GM23338 (cell line): ENCODE data around the gene IRF5. TPM values are rescaled to one million over a fixed set of nuclear protein-coding genes. Genes with fewer than 3 reads are reported as not detected.
A peak's percentile ranks its signal among the peaks of the same experiment; 100 is the strongest.

Experiments used
- ATAC-seq: fragments of 200-7000 bp; cut with Tn5 transposase; 3 replicates; pipeline ENCODE4 v1.9.1; 2020
- DNase-seq: peaks from one replicate; pipeline ENCODE4 v3.0.0-alpha.2; 2015; ENCODE audit warnings: low spot score
- H2AFZ ChIP-seq: fragments of 200-600 bp; sonication (generic); 2 replicates; pipeline ENCODE4 v1.8.0; 2016; ENCODE audit warnings: antibody characterized with exemption, mild to moderate bottlenecking, moderate library complexity
- H3F3A ChIP-seq: fragments of 200-600 bp; sonication (generic); replicated peaks from 2 replicates; pipeline ENCODE4 v1.8.0; 2017; ENCODE audit warnings: antibody characterized with exemption, mixed run types, low read depth
- H3K27ac ChIP-seq: fragments of 200-600 bp; sonication (generic); 2 replicates; pipeline ENCODE4 v1.6.1; 2016; ENCODE audit warnings: low read depth
- H3K27me3 ChIP-seq: fragments of 200-600 bp; sonication (generic); 2 replicates; pipeline ENCODE4 v1.8.0; 2016; ENCODE audit warnings: mild to moderate bottlenecking, mixed run types, moderate library complexity; ENCODE audit not compliant: insufficient read depth
- H3K36me3 ChIP-seq: fragments of 200-600 bp; sonication (generic); 2 replicates; pipeline ENCODE4 v1.8.0; 2016; ENCODE audit warnings: mild to moderate bottlenecking; ENCODE audit not compliant: insufficient read depth
- H3K4me1 ChIP-seq: fragments of 200-600 bp; sonication (generic); 2 replicates; pipeline ENCODE4 v1.8.0; 2016; ENCODE audit warnings: mild to moderate bottlenecking, moderate library complexity; ENCODE audit not compliant: insufficient read depth
- H3K4me2 ChIP-seq: fragments of 200-600 bp; sonication (generic); 2 replicates; pipeline ENCODE4 v1.7.1; 2017; ENCODE audit warnings: mixed run types
- H3K4me3 ChIP-seq: fragments of 200-600 bp; sonication (generic); 2 replicates; pipeline ENCODE4 v1.6.1; 2016; ENCODE audit warnings: mixed run types
- H3K79me2 ChIP-seq: fragments of 200-600 bp; sonication (generic); replicated peaks from 2 replicates; pipeline ENCODE4 v1.8.0; 2017; ENCODE audit warnings: mild to moderate bottlenecking; ENCODE audit not compliant: insufficient read depth
- H3K9me2 ChIP-seq: fragments of 200-600 bp; sonication (generic); 2 replicates; pipeline ENCODE4 v1.8.0; 2017; ENCODE audit not compliant: insufficient read depth
- H4K20me1 ChIP-seq: fragments of 200-600 bp; sonication (generic); replicated peaks from 2 replicates; pipeline ENCODE4 v1.8.0; 2017; ENCODE audit warnings: mild to moderate bottlenecking; ENCODE audit not compliant: insufficient read depth
- H3K27ac Mint-ChIP-seq: 2 replicates; pipeline ENCODE4 v1.8.0; 2020; ENCODE audit warnings: inconsistent platforms, mild to moderate bottlenecking, moderate library complexity, mixed read lengths
- H3K27me3 Mint-ChIP-seq: 3 replicates; pipeline ENCODE4 v1.8.0; 2022; ENCODE audit warnings: low read depth, mild to moderate bottlenecking, moderate library complexity, mixed read lengths, inconsistent platforms; ENCODE audit not compliant: insufficient read depth, poor library complexity
- H3K36me3 Mint-ChIP-seq: 3 replicates; pipeline ENCODE4 v1.8.0; 2021; ENCODE audit warnings: low read depth, mild to moderate bottlenecking, inconsistent platforms, moderate library complexity, mixed read lengths
- H3K4me1 Mint-ChIP-seq: 3 replicates; pipeline ENCODE4 v1.8.0; 2020; ENCODE audit warnings: mild to moderate bottlenecking, inconsistent platforms, mixed read lengths
- H3K4me3 Mint-ChIP-seq: 3 replicates; pipeline ENCODE4 v1.8.0; 2021; ENCODE audit warnings: moderate library complexity, mild to moderate bottlenecking, inconsistent platforms, mixed read lengths
- H3K9me3 Mint-ChIP-seq: 3 replicates; pipeline ENCODE4 v1.8.0; 2020; ENCODE audit warnings: moderate library complexity, mild to moderate bottlenecking, inconsistent platforms, mixed read lengths
- CREB1 ChIP-seq: fragments of 250-450 bp; sonication (Bioruptor Pico); IDR thresholded peaks from 2 replicates; pipeline ENCODE4 v1.5.0; 2020; ENCODE audit warnings: low read depth, mild to moderate bottlenecking, moderate library complexity
- EZH2phosphoT487 ChIP-seq: fragments of 200-600 bp; sonication (generic); IDR thresholded peaks from one replicate; pipeline ENCODE4 v1.8.1; 2018; ENCODE audit warnings: antibody characterized with exemption; ENCODE audit not compliant: unreplicated experiment
- STAT1 ChIP-seq: IDR thresholded peaks from one replicate; pipeline ENCODE4 v1.6.1; 2016; ENCODE audit warnings: antibody characterized with exemption; ENCODE audit not compliant: unreplicated experiment
- ZNF114 ChIP-seq: fragments of 250-450 bp; sonication (Bioruptor Pico); IDR thresholded peaks from 2 replicates; pipeline ENCODE4 v1.5.0; 2020; ENCODE audit warnings: mild to moderate bottlenecking, moderate library complexity
- ZNF331 ChIP-seq: fragments of 250-450 bp; sonication (Bioruptor Pico); IDR thresholded peaks from 2 replicates; pipeline ENCODE4 v1.5.0; 2020; ENCODE audit warnings: low read depth, mild to moderate bottlenecking, moderate library complexity
- polyA plus RNA-seq: library from polyadenylated mRNA; unstranded; fragments of >200 nt; fragmentation: Nextera tagmentation; extraction: Ambion mirVana; gene quantifications from 2 replicates; pipeline ENCODE4 v1.2.1, GENCODE V29; 2016
- total RNA-seq: library from RNA; depleted of rRNA; stranded (reverse); fragments of >200 nt; shearing (Covaris generic); gene quantifications from 2 replicates; pipeline ENCODE4 v1.2.3, GENCODE V29; 2014
- TF ChIP-seq, protein P1 (sequence below), 2 experiments: fragments of 200-600 bp in 1 of 2; sonication (generic) in 1 of 2; conservative IDR thresholded peaks; 2 replicates each; pipeline versions ENCODE4 v1.5.1 to v1.6.1; 2016 to 2017; ENCODE audit warnings: antibody characterized with exemption in 2 of 2, low read depth in 2 of 2, mild to moderate bottlenecking in 2 of 2, moderate library complexity in 1 of 2

IRF5 gene
- total and polyA plus RNA-seq, 2 experiments from 2014 or later: 0.37 to 3.7 TPM

DNA sequence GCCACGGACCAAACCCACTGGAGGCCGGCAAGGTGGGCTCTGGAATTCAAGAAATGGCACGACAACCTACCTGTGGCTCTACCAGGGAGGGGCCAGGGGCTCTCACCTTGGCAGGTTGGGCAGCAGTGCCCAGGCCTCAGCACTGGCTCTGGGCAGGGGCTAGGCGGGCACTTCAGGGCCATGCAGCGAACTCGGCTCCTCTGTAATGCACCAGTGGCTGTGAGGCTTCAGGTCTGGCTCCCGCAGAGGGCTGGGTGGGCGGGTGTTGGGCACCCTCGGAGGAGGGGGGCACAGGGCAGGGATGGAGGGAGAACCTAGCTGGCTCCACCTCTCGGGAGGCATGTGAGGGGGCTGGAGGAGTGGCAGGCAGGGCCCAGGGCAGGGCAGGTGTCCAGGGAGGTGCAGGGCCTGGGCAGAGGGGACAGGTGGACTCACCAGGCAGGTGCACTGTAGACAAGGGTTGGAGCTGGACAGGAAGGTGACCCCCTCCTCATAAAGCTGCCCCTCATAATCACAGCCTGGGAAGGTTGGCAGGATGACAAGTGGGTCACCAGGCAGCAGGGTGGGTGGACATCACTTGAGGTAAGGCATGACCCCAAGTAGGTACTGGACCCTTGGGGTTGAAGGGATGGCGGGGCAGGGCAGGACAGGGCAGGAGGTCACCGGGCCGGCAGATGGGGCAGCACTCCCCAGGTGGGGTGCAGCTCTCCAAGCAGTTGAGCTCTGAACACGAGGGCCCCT is 33.9 kb upstream of the IRF5 start:
- H3K27ac ChIP-seq: no peak overlapping the region
- no peak overlapping the region for H3K27ac Mint-ChIP-seq
- no peak for TF ChIP-seq ZNF114
- no peak for TF ChIP-seq CREB1 (CRISPR knock-in tag)
- TF ChIP-seq EZH2phosphoT487: no peak
- no peak for TF ChIP-seq STAT1
- no peaks in the 10 kb centered on the region for H3F3A ChIP-seq
- H3K4me2 ChIP-seq: no peak overlapping the region
- H3K27me3 ChIP-seq: peaks cover 14% of the 10 kb centered on the region
- H3K4me3 Mint-ChIP-seq: no peak overlapping the region
- no peaks in the 10 kb centered on the region for H4K20me1 ChIP-seq
- no peak overlapping the region for H2AFZ ChIP-seq
- DNase-seq (no peak), ATAC-seq (no peak)
- no peaks in the 10 kb centered on the region; the same call in 2 of the 3 replicates for H3K36me3 Mint-ChIP-seq
- 0 out of 2 replicates have a peak, but pooled peaks cover 5% of the 10 kb centered on the region for H3K9me2 ChIP-seq
- H3K27me3 Mint-ChIP-seq: peaks cover 12% of the 10 kb centered on the region
- no peak overlapping the region for H3K4me3 ChIP-seq
- H3K4me1 Mint-ChIP-seq: peaks cover 3% of the 10 kb centered on the region; the same call in 2 of the 3 replicates
- H3K36me3 ChIP-seq: 0 out of 2 replicates have a peak, but pooled peaks cover under 1% of the 10 kb centered on the region
- no peaks in the 10 kb centered on the region for H3K4me1 ChIP-seq
- H3K9me3 Mint-ChIP-seq: peaks cover 8% of the 10 kb centered on the region; the same call in 2 of the 3 replicates
- H3K79me2 ChIP-seq: no peaks in the 10 kb centered on the region

DNA sequence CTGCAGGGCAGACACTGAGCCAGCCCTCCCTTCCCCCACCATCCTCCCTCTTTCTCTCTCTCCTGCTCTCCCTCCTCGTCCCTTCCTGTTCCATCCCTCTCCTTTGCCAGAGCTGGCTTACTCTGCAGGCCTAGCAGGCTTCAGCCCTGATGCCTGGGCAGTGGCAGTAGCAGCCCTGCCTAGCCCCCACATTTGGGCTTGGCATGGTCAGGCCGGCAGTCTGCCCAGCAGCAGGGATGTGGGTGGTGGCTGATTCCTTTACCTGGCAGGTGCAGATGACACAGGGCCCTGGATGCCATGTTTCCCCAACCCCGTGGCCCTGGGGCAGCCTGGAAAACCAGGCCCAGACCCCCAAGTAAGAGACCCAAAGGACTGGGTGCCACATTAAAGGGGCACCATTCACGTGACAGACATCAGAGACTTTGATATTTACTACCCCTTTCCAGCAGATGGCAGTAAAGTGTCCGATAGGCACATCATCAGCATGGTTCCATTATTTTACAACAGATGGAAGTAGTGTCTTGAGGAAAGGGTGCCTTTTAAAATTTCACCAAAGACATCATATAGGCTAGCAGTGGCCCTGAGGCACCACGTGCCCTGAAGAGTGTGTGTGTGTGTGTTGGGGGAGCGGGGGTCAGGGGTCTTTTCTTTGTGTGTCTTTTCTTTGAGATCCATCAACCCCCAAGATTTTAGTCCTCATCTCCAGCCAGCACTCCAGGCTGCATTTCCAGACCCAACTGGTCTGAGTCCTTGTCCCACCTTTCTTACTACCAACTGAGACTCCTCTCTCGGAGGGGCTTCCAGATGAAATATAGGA is 33.1 kb upstream of the IRF5 start:
- H3K4me1 ChIP-seq: peaks cover 3% of the 10 kb centered on the region
- ATAC-seq (peak; percentile 66), DNase-seq (peak; percentile 87)
- H3K9me2 ChIP-seq: 0 out of 2 replicates have a peak, but pooled peaks cover 5% of the 10 kb centered on the region
- no peak overlapping the region for H3K4me2 ChIP-seq
- peak overlapping the region; percentile 87 for H2AFZ ChIP-seq
- no peak overlapping the region for H3K4me3 Mint-ChIP-seq
- peaks cover 18% of the 10 kb centered on the region for H3K27me3 Mint-ChIP-seq
- H3K27ac ChIP-seq: no peak overlapping the region
- H3K36me3 Mint-ChIP-seq: no peaks in the 10 kb centered on the region; the same call in 2 of the 3 replicates
- peaks cover 9% of the 10 kb centered on the region for H3K4me1 Mint-ChIP-seq
- no peak overlapping the region for H3K27ac Mint-ChIP-seq
- H3K79me2 ChIP-seq: no peaks in the 10 kb centered on the region
- no peaks in the 10 kb centered on the region for H3K36me3 ChIP-seq
- H3K27me3 ChIP-seq: peaks cover 22% of the 10 kb centered on the region
- no peaks in the 10 kb centered on the region for H4K20me1 ChIP-seq
- H3K4me3 ChIP-seq: no peak overlapping the region
- peaks cover 8% of the 10 kb centered on the region; the same call in 2 of the 3 replicates for H3K9me3 Mint-ChIP-seq
- H3F3A ChIP-seq: no peaks in the 10 kb centered on the region
- no peak for TF ChIP-seq ZNF331 (CRISPR knock-in tag)
- TF ChIP-seq, protein P1, sequence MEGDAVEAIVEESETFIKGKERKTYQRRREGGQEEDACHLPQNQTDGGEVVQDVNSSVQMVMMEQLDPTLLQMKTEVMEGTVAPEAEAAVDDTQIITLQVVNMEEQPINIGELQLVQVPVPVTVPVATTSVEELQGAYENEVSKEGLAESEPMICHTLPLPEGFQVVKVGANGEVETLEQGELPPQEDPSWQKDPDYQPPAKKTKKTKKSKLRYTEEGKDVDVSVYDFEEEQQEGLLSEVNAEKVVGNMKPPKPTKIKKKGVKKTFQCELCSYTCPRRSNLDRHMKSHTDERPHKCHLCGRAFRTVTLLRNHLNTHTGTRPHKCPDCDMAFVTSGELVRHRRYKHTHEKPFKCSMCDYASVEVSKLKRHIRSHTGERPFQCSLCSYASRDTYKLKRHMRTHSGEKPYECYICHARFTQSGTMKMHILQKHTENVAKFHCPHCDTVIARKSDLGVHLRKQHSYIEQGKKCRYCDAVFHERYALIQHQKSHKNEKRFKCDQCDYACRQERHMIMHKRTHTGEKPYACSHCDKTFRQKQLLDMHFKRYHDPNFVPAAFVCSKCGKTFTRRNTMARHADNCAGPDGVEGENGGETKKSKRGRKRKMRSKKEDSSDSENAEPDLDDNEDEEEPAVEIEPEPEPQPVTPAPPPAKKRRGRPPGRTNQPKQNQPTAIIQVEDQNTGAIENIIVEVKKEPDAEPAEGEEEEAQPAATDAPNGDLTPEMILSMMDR (conservative IDR thresholded peaks at IDR 0.05; ENCODE audit: low read depth in 2 of 2): peak; percentile 75 to 85
